Psoas muscle (tissue), 8 donors: ENCODE results near the gene KAZN. TPM values are rescaled to one million over a fixed set of nuclear protein-coding genes. Genes with fewer than 3 reads are reported as not detected.

Experiments used
- ATAC-seq, 4 donors: fragments of 200-7000 bp; cut with Tn5 transposase; one replicate each; pipeline ENCODE4 v1.9.1; 2020; ENCODE audit warnings: moderate library complexity in 3 of 4, mild to moderate bottlenecking in 2 of 4
- DNase-seq, 2 donors: peaks; one replicate each; pipeline ENCODE4 v3.0.0-alpha.2; 2020
- H3K27ac ChIP-seq: fragments of 200-600 bp; one replicate; pipeline ENCODE4 v1.8.0; 2022
- H3K27me3 ChIP-seq, 3 donors: fragments of 200-600 bp in 1 of 3; one replicate each; pipeline versions ENCODE4 v1.6.1 to v1.8.0; 2013 to 2022; ENCODE audit warnings: low read length in 2 of 3, mild to moderate bottlenecking in 2 of 3, moderate library complexity in 1 of 3; ENCODE audit not compliant: insufficient read depth in 3 of 3
- H3K36me3 ChIP-seq, 2 donors: fragments of 200-600 bp in 1 of 2; one replicate each; pipeline versions ENCODE4 v1.6.1 to v1.8.0; 2013 to 2022; ENCODE audit warnings: low read depth in 1 of 2, mild to moderate bottlenecking in 1 of 2, moderate library complexity in 1 of 2; ENCODE audit not compliant: insufficient read depth in 1 of 2
- H3K4me1 ChIP-seq: fragments of 200-600 bp; one replicate; pipeline ENCODE4 v1.8.0; 2022
- H3K4me3 ChIP-seq: fragments of 200-600 bp; one replicate; pipeline ENCODE4 v1.8.0; 2022; ENCODE audit warnings: mild to moderate bottlenecking
- H3K9me3 ChIP-seq: fragments of 200-600 bp; one replicate; pipeline ENCODE4 v1.8.0; 2022
- WGBS, 3 donors: extraction: QIAGEN DNeasy Blood & Tissue Kit; methylation state at CpG; one replicate each; pipeline versions ENCODE4 v1.1.6 to v1.1.7; 2013; 5-methylcytosine and 5-hydroxymethylcytosine counted together
- intact Hi-C, 2 donors: fragments of 100-400 bp; cut with DNase I; formaldehyde crosslinking; loops; one replicate each; pipeline versions ENCODE4 v1.11.0 to v1.14.2; 2022
- polyA plus RNA-seq, 3 donors: library from polyadenylated mRNA; stranded (reverse); fragments of 200-250 nt; gene quantifications; one replicate each; pipeline ENCODE4 v1.2.3, GENCODE V29; 2013
- total RNA-seq, 4 donors: library from RNA; stranded (reverse); fragmentation: NEBNext Ultra II Directional in 2 of 4; extraction: Animal tissue kit (Norgen Biotek cat#: 25700) in 2 of 4; gene quantifications; one replicate each; pipeline versions ENCODE4 v1.2.1 to v1.2.4, GENCODE V29; 2021 to 2023
- TF ChIP-seq, protein P1 (sequence below): fragments of 200-600 bp; IDR thresholded peaks from one replicate; pipeline ENCODE4 v1.8.0; 2022; ENCODE audit warnings: antibody characterized with exemption
- donor health status: healthy with polysubstance abuse.
- donor health status: DM: no; HTN: no; CAD: no; lungs with moderate emphysema.
- donor health status: Bipolar disorder and iron deficiency.
- donor health status: healthy.
- donor health status: DM: yes; HTN: yes; CAD: no.
- donor health status: DM: no; HTN: no; CAD: no.
- donor health status: DM: no; HTN: no; CAD: no.
- donor health status: DM: yes; HTN: yes; CAD: no.

Gene KAZN
- total and polyA plus RNA-seq, 7 donors = 0.23 to 2.3 (median 0.97) TPM

DNA sequence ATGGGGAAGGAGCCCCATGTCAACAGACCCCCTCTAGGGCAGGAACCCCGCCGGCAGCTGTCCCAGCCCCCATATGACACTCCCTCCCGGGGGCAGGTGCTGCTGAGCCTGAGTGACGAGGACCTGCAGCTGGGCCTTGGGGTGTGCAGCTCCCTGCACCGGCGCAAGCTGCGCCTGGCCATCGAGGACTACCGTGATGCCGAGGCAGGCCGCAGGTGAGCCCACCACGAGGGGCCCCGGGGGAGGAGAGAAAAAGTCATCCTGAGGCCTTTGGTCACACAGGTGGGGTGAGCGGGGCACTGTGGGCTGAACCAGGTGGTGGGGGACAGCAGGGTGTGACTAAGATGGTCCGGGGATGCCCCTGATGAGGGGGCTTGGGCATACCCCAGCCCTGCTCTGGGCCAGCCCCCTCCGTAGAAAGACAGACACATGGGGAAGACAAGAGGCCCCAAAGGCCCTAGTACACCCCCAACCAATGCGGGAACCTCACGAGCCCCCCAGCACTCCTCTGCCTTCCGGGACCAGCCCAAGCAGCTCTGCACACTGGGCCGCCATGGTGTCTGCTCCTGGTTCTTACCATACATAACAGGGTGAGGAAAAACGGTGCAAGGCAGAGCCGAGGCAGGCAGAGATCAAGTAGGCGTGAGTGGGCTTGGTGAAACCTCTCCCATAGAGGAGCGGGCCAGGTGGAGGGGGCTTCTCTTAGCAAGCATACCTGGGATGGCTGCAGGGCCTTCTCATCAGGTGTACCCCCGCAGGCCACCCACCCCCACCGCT, 496.4 kb downstream of the KAZN start:
- WGBS, 3 donors = 91 to 92% (median 92%) methylated on average over 25 to 26 of the region's 26 CpGs
- Histone ChIP-seq H3K4me3 (no peak overlapping the region), H3K27me3 (peaks cover 0 to 4% (median 2%) of the 10 kb centered on the region in 3 donors), H3K27ac (no peak overlapping the region), H3K36me3 (no peaks in the 10 kb centered on the region), H3K9me3 (no peaks in the 10 kb centered on the region), H3K4me1 (no peaks in the 10 kb centered on the region)
- DNase-seq (no peak), ATAC-seq (no peak)
- intact Hi-C loops = no loop called here
- TF ChIP-seq, protein P1, sequence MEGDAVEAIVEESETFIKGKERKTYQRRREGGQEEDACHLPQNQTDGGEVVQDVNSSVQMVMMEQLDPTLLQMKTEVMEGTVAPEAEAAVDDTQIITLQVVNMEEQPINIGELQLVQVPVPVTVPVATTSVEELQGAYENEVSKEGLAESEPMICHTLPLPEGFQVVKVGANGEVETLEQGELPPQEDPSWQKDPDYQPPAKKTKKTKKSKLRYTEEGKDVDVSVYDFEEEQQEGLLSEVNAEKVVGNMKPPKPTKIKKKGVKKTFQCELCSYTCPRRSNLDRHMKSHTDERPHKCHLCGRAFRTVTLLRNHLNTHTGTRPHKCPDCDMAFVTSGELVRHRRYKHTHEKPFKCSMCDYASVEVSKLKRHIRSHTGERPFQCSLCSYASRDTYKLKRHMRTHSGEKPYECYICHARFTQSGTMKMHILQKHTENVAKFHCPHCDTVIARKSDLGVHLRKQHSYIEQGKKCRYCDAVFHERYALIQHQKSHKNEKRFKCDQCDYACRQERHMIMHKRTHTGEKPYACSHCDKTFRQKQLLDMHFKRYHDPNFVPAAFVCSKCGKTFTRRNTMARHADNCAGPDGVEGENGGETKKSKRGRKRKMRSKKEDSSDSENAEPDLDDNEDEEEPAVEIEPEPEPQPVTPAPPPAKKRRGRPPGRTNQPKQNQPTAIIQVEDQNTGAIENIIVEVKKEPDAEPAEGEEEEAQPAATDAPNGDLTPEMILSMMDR = no peak

DNA sequence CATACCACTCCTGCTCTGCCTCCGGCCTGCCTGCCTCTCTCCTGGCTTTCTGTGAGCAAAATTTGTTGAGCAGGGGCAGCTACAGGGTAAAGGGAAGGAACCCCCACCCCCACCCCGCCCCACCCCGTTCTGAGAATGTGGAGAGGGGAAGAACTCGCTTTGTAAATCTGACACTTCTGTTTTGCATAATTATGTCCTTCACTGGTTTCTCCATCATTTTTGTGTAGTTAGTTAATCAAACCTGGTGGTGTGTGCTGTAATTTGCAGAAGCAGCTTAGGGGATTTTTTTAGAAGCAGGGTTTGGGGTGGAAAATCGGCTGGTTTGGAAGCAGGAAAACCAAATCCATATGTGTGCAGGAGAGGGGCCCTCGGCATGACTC, 497.0 kb downstream of the KAZN start:
- H3K9me3 ChIP-seq = no peaks in the 10 kb centered on the region
- no peak overlapping the region for H3K4me3 ChIP-seq
- ATAC-seq = no peak
- no peak for DNase-seq
- H3K27ac ChIP-seq = no peak overlapping the region
- intact Hi-C loops = no loop called here
- no peaks in the 10 kb centered on the region for H3K36me3 ChIP-seq
- WGBS, 3 donors = 83 to 86% (median 86%) methylated on average over 6 of the region's 6 CpGs
- no peaks in the 10 kb centered on the region for H3K4me1 ChIP-seq
- peaks cover 0 to 4% (median 2%) of the 10 kb centered on the region in 3 donors for H3K27me3 ChIP-seq
- TF ChIP-seq, protein P1 = no peak

DNA sequence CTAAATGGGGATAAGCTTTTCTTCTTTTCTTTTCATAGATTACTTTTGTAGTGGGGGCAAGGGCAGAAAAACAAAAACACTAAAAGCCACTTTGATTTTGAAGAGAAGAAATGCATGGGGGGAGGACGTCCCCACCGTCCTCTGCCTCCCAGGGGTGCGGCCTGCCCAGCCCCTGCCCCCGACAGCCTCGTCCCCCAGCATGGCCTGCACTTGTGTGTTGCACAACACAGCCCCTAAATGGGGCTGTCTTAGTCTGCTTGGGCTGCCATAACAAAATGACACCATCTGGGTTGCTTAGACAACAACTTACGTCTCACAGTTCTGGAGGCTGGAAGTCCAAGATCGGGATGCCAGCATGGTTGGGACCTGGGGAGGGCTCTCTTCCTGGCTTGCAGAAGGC, 497.8 kb downstream of the KAZN start:
- intact Hi-C loops = no loop called here
- DNase-seq (no peak), ATAC-seq (no peak)
- H3K36me3 ChIP-seq = no peaks in the 10 kb centered on the region
- H3K4me1 ChIP-seq = no peaks in the 10 kb centered on the region
- H3K27ac ChIP-seq = no peak overlapping the region
- H3K9me3 ChIP-seq = no peaks in the 10 kb centered on the region
- H3K27me3 ChIP-seq = peaks cover 0 to 11% (median 2%) of the 10 kb centered on the region in 3 donors
- TF ChIP-seq, protein P1 = no peak
- no peak overlapping the region for H3K4me3 ChIP-seq
- 92 to 97% (median 95%) methylated on average over 7 of the region's 7 CpGs for WGBS, 3 donors

DNA sequence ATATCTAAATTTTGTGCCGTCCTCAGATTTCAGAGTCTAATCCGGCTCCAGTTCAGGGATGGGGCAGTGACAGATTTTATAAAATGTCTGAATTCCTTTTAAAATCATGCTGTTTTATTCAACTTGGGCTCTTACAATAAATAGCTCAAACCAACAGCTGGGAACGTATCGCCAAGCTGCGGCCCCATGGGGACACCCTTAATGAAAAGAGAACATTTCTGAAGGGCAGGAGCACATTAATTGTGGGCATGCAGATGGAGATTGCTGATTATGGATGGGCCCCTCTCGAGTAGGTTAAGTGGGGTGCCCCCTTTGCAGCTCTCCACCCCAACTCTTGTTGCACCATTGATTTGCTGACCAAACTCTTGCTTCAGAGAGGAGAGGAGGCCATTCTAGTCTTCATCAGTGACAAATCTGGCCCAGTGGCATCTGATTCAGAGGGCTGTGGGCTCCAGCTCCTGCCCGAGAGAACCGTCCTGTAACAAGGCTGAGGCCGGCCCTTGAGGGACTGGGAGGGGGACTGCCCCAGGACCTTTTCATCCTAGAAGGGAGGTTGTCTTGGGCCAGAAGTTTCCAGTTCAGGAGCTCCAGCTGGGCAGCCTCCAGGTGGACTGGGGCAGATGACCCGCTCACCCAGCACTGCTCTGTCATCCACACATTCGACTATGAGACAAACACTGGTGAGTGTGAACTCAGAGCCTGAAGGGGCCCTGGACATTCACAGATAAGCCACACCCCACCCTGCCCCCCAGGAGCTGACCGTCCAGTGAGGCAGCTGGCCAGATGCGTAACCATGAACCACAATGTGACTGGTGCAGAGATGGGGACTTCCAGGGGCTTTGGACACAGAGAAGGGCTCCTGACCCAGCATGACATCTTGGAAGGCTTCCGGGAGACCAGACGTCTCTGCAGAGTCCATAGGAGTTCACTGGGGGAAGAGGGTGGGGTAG, 500.0 kb downstream of the KAZN start:
- WGBS, 3 donors = 62 to 73% (median 64%) methylated on average over 15 of the region's 15 CpGs
- no peak overlapping the region for H3K27ac ChIP-seq
- intact Hi-C loops = no loop called here
- no peaks in the 10 kb centered on the region for H3K4me1 ChIP-seq
- H3K9me3 ChIP-seq = no peaks in the 10 kb centered on the region
- H3K36me3 ChIP-seq = no peaks in the 10 kb centered on the region
- ATAC-seq (no peak), DNase-seq (no peak)
- peaks cover 0 to 11% (median 2%) of the 10 kb centered on the region in 3 donors for H3K27me3 ChIP-seq
- no peak overlapping the region for H3K4me3 ChIP-seq
- TF ChIP-seq, protein P1 = no peak
